GM12875 (cell line): ENCODE data around the gene DOCK2.

ENCODE experiments used
- H3K4me3 ChIP-seq: one replicate; pipeline ENCODE4 v1.5.1; 2011; ENCODE audit warnings: low read depth, low read length, control low read depth
- TF ChIP-seq, protein P1 (sequence below): IDR thresholded peaks from 2 replicates; pipeline ENCODE4 v1.5.1; 2011; ENCODE audit warnings: low read depth, mild to moderate bottlenecking, control low read depth, inconsistent platforms, low read length, moderate library complexity, borderline replicate concordance; ENCODE audit not compliant: insufficient read depth

DOCK2 gene

DNA sequence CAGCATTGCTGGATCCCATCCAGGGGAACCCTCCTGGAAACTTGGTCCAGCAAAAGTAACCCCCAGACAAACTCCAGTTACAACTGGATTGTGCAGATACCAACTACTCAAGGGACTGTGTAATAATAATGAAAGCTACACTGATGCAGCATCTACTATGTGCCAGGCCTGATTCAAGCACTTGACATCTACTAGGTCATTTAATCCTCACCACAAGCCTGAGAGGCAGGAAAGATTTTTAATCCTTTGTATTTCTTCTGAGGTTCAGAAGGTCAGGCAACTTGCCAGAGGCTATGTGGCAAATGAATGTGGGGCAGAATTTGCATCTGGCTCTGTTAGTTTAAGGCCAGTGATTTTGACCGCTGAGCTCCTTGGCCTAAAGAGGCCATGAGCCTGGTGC is 439.1 kb downstream of the DOCK2 start:
- TF ChIP-seq, protein P1, sequence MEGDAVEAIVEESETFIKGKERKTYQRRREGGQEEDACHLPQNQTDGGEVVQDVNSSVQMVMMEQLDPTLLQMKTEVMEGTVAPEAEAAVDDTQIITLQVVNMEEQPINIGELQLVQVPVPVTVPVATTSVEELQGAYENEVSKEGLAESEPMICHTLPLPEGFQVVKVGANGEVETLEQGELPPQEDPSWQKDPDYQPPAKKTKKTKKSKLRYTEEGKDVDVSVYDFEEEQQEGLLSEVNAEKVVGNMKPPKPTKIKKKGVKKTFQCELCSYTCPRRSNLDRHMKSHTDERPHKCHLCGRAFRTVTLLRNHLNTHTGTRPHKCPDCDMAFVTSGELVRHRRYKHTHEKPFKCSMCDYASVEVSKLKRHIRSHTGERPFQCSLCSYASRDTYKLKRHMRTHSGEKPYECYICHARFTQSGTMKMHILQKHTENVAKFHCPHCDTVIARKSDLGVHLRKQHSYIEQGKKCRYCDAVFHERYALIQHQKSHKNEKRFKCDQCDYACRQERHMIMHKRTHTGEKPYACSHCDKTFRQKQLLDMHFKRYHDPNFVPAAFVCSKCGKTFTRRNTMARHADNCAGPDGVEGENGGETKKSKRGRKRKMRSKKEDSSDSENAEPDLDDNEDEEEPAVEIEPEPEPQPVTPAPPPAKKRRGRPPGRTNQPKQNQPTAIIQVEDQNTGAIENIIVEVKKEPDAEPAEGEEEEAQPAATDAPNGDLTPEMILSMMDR = no peak
- no peak overlapping the region for H3K4me3 ChIP-seq

DNA sequence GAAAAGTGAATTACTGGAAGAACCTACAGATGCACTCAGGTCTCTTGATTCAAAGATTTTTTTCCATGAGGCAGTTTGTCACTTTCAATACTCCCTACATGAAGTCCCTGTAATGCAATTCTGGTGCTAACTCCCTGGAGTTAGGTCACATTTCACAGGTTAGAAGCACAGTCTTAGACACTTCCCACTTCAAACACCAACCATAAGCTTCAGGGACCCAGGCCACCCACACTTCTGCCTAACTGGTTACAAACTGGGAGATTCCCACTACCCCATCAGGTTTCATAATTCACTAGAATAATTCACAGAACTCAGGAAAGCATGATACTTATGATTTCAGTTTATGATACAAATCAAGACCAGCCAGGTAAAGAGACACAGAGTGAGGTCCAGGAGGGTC is 439.7 kb downstream of the DOCK2 start:
- TF ChIP-seq, protein P1 = no peak
- H3K4me3 ChIP-seq = no peak overlapping the region

DNA sequence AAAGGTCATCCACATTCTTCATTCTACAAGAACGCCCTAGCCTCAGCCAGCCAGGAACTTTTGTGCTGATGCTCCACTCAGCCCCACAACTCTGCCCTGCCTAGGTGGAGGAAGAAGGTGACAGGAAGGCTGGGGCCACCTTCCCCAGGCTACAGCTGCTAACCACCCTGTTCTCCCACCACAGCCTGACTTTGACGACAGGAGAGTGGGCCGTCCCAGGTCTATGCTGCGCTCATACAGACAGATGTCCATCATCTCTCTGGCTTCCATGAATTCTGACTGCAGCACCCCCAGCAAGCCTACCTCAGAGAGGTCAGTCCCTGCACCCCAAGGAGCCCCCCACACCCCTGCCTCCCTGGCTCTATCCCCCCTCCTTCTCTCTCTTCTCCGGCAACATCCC is 440.5 kb downstream of the DOCK2 start:
- H3K4me3 ChIP-seq = no peak overlapping the region
- TF ChIP-seq, protein P1 = no peak

DNA sequence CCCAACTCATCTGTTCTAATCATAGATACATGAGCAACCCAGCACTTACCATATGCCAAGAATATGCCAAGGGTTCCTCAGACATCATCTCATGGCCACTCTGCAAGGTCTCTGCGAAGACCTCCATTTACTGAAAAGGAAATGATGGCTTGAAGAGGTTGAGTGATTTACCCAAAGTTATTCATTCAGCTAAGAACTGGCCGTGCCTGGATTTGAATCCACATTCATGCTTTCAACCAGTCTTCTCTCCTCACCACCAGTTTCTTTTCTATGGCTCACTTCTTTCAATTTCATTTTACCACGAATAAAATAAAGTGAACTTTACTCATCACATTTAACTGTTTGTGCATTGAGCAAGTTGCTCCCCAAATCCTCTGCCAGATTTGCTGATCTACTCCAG is 441.4 kb downstream of the DOCK2 start:
- TF ChIP-seq, protein P1 = no peak
- H3K4me3 ChIP-seq = no peak overlapping the region

DNA sequence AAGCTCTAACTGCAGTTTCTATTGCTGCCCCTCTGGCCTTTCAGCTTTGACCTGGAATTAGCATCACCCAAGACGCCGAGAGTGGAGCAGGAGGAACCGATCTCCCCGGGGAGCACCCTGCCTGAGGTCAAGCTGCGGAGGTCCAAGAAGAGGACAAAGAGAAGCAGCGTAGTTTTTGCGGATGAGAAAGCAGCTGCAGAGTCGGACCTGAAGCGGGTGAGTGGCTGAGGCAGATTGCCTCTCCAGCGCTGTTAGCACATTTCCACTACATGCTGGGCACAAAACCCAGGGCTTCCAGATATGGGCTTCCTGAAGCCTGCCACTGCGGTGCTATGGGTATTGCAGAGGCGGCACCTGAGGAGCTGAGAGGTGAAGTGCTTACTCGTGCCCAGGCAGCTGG is 441.9 kb downstream of the DOCK2 start:
- H3K4me3 ChIP-seq = no peak overlapping the region
- TF ChIP-seq, protein P1 = no peak

DNA sequence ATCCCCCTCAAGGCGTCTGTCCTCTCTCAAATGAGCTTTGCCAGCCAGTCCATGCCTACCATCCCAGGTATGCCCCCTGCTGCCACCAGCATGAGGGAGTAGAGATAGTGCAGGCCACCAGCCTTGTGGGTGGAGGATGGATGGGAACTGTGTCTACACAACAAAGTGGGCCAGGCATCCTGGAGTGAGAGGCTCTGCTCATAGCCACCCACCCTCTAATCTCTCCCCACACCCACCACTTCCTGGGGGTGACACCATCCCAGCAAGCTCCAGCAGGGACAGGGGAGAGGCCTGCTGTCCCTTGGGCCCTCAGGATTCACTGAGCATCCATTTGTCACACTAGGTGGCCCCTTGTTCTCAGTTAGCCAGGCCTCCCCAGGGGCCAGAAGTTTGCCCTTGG is 443.1 kb downstream of the DOCK2 start:
- no peak overlapping the region for H3K4me3 ChIP-seq
- TF ChIP-seq, protein P1 = no peak

DNA sequence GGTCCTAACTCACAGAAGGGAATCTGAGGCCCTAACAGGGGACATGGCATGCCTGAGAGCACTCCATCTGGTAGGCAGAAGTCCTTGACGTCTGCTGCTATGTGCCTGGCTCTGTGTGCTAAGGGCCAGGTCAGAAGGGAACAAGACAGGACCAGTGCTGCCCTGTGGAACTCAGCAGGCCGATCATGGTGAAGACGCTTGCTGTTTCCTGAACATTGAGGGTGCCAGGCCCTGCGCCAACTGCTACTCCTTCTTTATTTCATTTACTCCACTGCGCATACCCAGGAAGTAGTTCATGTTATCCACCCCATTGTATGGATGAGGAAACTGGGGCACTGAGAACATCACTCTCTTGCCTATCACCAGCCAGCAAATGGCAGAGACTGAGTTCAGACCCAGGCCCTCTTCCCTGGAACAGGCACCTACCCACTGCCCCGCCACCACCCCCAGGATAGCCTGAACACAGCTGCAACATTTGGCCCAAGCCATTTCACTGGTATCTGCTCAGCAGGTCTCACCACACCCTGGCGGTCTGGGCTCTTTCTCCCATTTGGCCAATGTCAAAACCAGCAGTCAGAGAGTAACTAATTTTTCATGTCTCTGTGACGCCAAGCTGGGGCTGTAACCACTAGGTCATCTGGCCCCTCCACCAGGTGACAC is 443.8 kb downstream of the DOCK2 start:
- TF ChIP-seq, protein P1 = no peak
- no peak overlapping the region for H3K4me3 ChIP-seq
